GM12878 (cell line): Measurements from ENCODE around the gene HDAC5. TPM values are rescaled to one million over a fixed set of nuclear protein-coding genes. Genes with fewer than 3 reads are reported as not detected.

ENCODE experiments used
- BHLHE40 ChIP-seq, 2 experiments: fragments of 450-650 bp in 1 of 2; IDR thresholded peaks; 2 replicates each; pipeline ENCODE4 v1.6.1; 2011 to 2017; ENCODE audit warnings: low read depth in 2 of 2, borderline replicate concordance in 1 of 2, improper control_type of control experiment in 1 of 2, low read length in 1 of 2, mild to moderate bottlenecking in 1 of 2
- LARP7 ChIP-seq: fragments of 450-650 bp; IDR thresholded peaks from 2 replicates; pipeline ENCODE4 v1.6.1; 2017; ENCODE audit warnings: mild to moderate bottlenecking
- MXI1 ChIP-seq: fragments of 150-350 bp; IDR thresholded peaks from 2 replicates; pipeline ENCODE4 v1.6.1; 2011; ENCODE audit warnings: low read depth, mild to moderate bottlenecking, inconsistent platforms, low read length, improper control_type of control experiment
- NBN ChIP-seq: fragments of 450-650 bp; IDR thresholded peaks from 2 replicates; pipeline ENCODE4 v1.6.1; 2016
- NFIC ChIP-seq: IDR thresholded peaks from 2 replicates; pipeline ENCODE4 v1.6.1; 2012; ENCODE audit warnings: low read depth, mild to moderate bottlenecking, inconsistent platforms, low read length, moderate library complexity
- NR2C1 ChIP-seq: fragments of 450-650 bp; IDR thresholded peaks from 2 replicates; pipeline ENCODE4 v1.6.1; 2017; ENCODE audit warnings: antibody characterized with exemption, mild to moderate bottlenecking, moderate library complexity
- NRF1 ChIP-seq: conservative IDR thresholded peaks from 2 replicates; pipeline ENCODE4 v1.6.1; 2011; ENCODE audit warnings: mild to moderate bottlenecking, low read depth, low read length, improper control_type of control experiment
- PAX5 ChIP-seq: IDR thresholded peaks from 2 replicates; pipeline ENCODE4 v1.6.1; 2011; ENCODE audit warnings: low read depth, low read length, borderline replicate concordance
- POLR2AphosphoS5 ChIP-seq: IDR thresholded peaks from 2 replicates; pipeline ENCODE4 v1.6.1; 2011; ENCODE audit warnings: mild to moderate bottlenecking, low read length, inconsistent platforms
- SMC3 ChIP-seq: IDR thresholded peaks from 2 replicates; pipeline ENCODE4 v1.6.1; 2011; ENCODE audit warnings: low read length, improper control_type of control experiment, borderline replicate concordance
- SP1 ChIP-seq: IDR thresholded peaks from one replicate; pipeline ENCODE4 v1.6.1; 2011; ENCODE audit warnings: low read depth, low read length
- SPI1 ChIP-seq: IDR thresholded peaks from 2 replicates; pipeline ENCODE4 v1.6.1; 2011; ENCODE audit warnings: low read depth, mild to moderate bottlenecking, low read length, moderate library complexity, borderline replicate concordance; ENCODE audit not compliant: insufficient read depth
- STAT3 ChIP-seq: IDR thresholded peaks from 2 replicates; pipeline ENCODE4 v1.6.1; 2011; ENCODE audit warnings: low read depth, low read length, improper control_type of control experiment
- ZSCAN29 ChIP-seq: fragments of 450-650 bp; IDR thresholded peaks from 2 replicates; pipeline ENCODE4 v1.6.1; 2017; ENCODE audit warnings: mild to moderate bottlenecking, moderate library complexity
- ZZZ3 ChIP-seq: IDR thresholded peaks from 2 replicates; pipeline ENCODE4 v1.6.1; 2011; ENCODE audit warnings: low read depth; ENCODE audit not compliant: control insufficient read depth, insufficient read length
- polyA plus RNA-seq, 11 experiments: library from polyadenylated mRNA; depleted of rRNA in 4 of 11; unstranded in 6 of 11; stranded (reverse) in 5 of 11; fragments of >200 nt; fragmentation: Nextera tagmentation in 4 of 11; fragmentation: Illumina TruSeq in 1 of 11; extraction: Ambion mirVana in 4 of 11; extraction: Trizol in 1 of 11; gene quantifications; 1 replicate in 1 of 11; 2 replicates in 10 of 11; pipeline versions ENCODE4 v1.2.1 to v1.2.3, GENCODE V29; 2011 to 2016; ENCODE audit warnings: inconsistent platforms in 2 of 11, missing spikeins in 2 of 11, low read depth in 1 of 11
- total RNA-seq, 4 experiments: library from RNA; depleted of rRNA in 3 of 4; stranded (reverse); fragments of >200 nt in 3 of 4; fragmentation: Illumina TruSeq in 1 of 4; extraction: Trizol in 1 of 4; gene quantifications; 2 replicates each; pipeline versions ENCODE4 v1.2.1 to v1.2.3, GENCODE V29; 2013 to 2021
- TF ChIP-seq, protein P1 (sequence below): IDR thresholded peaks from 2 replicates; pipeline ENCODE4 v1.6.1; 2012; ENCODE audit warnings: improper control_type of control experiment, low read depth, low read length; ENCODE audit not compliant: insufficient replicate concordance
- TF ChIP-seq, protein P2 (sequence below): fragments of 450-650 bp; IDR thresholded peaks from 2 replicates; pipeline ENCODE4 v1.6.1; 2018; ENCODE audit warnings: borderline replicate concordance, mild to moderate bottlenecking; ENCODE audit not compliant: partially characterized antibody
- TF ChIP-seq, protein P3 (sequence below): fragments of 450-650 bp; IDR thresholded peaks from 2 replicates; pipeline ENCODE4 v1.6.1; 2016; ENCODE audit warnings: mild to moderate bottlenecking
- TF ChIP-seq, protein P4 (sequence below): fragments of 450-650 bp; IDR thresholded peaks from 2 replicates; pipeline ENCODE4 v1.6.1; 2016; ENCODE audit warnings: mild to moderate bottlenecking

The HDAC5 gene
- total and polyA plus RNA-seq, 10 of the 15 experiments (the other 5 are each of a cell fraction or from before 2014, with no cell fraction given): 1.1 to 58.0 (median 27.3) TPM

DNA sequence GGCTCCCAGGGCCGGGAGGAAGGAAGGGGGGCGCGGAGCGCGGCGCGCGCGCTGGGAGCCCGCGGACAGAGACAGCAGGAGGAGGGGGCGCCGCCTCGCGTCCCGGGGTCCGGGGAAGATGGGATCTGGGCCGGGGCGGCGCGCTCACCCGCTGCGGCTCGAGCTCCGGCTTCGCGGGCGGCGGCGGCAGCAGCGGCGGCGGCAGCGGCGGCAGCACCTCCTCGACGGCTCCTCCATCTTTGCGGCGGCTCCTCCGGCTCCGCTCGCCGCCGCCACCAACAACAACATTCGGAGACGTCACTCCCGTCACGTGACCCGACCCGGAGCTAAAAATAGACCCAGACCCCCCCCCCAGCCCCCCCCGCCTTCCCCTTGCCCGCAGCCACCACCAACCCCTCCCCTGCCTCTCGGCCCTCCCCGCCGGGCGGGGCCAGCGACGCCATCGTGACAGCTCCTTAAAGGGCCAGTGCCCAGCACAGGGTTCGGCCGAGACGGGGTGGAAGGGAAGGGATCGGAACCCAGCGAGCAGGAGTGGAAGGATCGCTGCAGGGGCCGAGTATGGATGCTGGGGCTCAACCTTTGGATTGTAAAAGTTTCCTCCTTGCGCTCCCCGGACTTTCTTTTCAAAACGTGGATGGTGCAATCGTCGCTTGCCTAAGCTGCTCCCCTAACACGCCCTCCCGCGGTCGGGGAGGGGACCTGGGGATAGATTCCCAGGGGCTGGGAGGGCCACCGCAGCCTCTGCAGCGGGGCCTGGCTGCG, at the start of gene HDAC5 (continued):
- TF ChIP-seq, protein P1, sequence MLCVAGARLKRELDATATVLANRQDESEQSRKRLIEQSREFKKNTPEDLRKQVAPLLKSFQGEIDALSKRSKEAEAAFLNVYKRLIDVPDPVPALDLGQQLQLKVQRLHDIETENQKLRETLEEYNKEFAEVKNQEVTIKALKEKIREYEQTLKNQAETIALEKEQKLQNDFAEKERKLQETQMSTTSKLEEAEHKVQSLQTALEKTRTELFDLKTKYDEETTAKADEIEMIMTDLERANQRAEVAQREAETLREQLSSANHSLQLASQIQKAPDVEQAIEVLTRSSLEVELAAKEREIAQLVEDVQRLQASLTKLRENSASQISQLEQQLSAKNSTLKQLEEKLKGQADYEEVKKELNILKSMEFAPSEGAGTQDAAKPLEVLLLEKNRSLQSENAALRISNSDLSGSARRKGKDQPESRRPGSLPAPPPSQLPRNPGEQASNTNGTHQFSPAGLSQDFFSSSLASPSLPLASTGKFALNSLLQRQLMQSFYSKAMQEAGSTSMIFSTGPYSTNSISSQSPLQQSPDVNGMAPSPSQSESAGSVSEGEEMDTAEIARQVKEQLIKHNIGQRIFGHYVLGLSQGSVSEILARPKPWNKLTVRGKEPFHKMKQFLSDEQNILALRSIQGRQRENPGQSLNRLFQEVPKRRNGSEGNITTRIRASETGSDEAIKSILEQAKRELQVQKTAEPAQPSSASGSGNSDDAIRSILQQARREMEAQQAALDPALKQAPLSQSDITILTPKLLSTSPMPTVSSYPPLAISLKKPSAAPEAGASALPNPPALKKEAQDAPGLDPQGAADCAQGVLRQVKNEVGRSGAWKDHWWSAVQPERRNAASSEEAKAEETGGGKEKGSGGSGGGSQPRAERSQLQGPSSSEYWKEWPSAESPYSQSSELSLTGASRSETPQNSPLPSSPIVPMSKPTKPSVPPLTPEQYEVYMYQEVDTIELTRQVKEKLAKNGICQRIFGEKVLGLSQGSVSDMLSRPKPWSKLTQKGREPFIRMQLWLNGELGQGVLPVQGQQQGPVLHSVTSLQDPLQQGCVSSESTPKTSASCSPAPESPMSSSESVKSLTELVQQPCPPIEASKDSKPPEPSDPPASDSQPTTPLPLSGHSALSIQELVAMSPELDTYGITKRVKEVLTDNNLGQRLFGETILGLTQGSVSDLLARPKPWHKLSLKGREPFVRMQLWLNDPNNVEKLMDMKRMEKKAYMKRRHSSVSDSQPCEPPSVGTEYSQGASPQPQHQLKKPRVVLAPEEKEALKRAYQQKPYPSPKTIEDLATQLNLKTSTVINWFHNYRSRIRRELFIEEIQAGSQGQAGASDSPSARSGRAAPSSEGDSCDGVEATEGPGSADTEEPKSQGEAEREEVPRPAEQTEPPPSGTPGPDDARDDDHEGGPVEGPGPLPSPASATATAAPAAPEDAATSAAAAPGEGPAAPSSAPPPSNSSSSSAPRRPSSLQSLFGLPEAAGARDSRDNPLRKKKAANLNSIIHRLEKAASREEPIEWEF: no peak
- TF ChIP-seq STAT3: no peak
- TF ChIP-seq NFIC: no peak
- peak; percentile 70; the same call in 1 of the 2 replicates for TF ChIP-seq MXI1
- 0 out of 2 replicates have a peak, but pooled peaks have one; percentile 34 for TF ChIP-seq NR2C1
- TF ChIP-seq, protein P2, sequence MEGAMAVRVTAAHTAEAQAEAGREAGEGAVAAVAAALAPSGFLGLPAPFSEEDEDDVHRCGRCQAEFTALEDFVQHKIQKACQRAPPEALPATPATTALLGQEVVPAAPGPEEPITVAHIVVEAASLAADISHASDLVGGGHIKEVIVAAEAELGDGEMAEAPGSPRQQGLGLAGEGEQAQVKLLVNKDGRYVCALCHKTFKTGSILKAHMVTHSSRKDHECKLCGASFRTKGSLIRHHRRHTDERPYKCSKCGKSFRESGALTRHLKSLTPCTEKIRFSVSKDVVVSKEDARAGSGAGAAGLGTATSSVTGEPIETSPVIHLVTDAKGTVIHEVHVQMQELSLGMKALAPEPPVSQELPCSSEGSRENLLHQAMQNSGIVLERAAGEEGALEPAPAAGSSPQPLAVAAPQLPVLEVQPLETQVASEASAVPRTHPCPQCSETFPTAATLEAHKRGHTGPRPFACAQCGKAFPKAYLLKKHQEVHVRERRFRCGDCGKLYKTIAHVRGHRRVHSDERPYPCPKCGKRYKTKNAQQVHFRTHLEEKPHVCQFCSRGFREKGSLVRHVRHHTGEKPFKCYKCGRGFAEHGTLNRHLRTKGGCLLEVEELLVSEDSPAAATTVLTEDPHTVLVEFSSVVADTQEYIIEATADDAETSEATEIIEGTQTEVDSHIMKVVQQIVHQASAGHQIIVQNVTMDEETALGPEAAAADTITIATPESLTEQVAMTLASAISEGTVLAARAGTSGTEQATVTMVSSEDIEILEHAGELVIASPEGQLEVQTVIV: peak; percentile 63
- no peak for TF ChIP-seq POLR2AphosphoS5
- TF ChIP-seq SMC3: no peak; the same call in 1 of the 2 replicates
- TF ChIP-seq, protein P3, sequence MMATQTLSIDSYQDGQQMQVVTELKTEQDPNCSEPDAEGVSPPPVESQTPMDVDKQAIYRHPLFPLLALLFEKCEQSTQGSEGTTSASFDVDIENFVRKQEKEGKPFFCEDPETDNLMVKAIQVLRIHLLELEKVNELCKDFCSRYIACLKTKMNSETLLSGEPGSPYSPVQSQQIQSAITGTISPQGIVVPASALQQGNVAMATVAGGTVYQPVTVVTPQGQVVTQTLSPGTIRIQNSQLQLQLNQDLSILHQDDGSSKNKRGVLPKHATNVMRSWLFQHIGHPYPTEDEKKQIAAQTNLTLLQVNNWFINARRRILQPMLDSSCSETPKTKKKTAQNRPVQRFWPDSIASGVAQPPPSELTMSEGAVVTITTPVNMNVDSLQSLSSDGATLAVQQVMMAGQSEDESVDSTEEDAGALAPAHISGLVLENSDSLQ: peak; percentile 33; the same call in 1 of the 2 replicates
- no peak for TF ChIP-seq SP1
- peak; percentile 95 for TF ChIP-seq NBN
- peak; percentile 49 to 94 for TF ChIP-seq BHLHE40 (IDR thresholded peaks at IDR 0.05; ENCODE audit: borderline replicate concordance in 1 of 2, low read depth in 2 of 2, low read length in 1 of 2)
- TF ChIP-seq ZSCAN29: 0 out of 2 replicates have a peak, but pooled peaks have one; percentile 18
- TF ChIP-seq, protein P4, sequence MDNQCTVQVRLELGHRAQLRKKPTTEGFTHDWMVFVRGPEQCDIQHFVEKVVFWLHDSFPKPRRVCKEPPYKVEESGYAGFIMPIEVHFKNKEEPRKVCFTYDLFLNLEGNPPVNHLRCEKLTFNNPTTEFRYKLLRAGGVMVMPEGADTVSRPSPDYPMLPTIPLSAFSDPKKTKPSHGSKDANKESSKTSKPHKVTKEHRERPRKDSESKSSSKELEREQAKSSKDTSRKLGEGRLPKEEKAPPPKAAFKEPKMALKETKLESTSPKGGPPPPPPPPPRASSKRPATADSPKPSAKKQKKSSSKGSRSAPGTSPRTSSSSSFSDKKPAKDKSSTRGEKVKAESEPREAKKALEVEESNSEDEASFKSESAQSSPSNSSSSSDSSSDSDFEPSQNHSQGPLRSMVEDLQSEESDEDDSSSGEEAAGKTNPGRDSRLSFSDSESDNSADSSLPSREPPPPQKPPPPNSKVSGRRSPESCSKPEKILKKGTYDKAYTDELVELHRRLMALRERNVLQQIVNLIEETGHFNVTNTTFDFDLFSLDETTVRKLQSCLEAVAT: peak; percentile 77
- TF ChIP-seq NRF1: no peak
- TF ChIP-seq SPI1: no peak
- TF ChIP-seq PAX5: no peak
- peak; percentile 89 for TF ChIP-seq LARP7
- TF ChIP-seq ZZZ3: no peak
